Measurements from ENCODE around the gene RASL12.
"Not testable (repeated sequence)": the region's sequence is repeated elsewhere in the genome, so short reads cannot be mapped to it uniquely, and the experiment has no call there.

The RASL12 gene

GRCh38 chr15:65094294-65094995 is 26.7 kb upstream of the RASL12 start:
- no peak for TF ChIP-seq CTCF (IDR thresholded peaks at IDR 0.05)
- Histone ChIP-seq H3K4me3 (ENCODE audit: low read depth in 1 of 2, low read length in 1 of 2) (no peak overlapping the region), H3K9me3 (no peaks in the 10 kb centered on the region), H3K27me3 (no peaks in the 10 kb centered on the region), H3K4me1 (ENCODE audit: control insufficient read depth in 1 of 2, insufficient read depth in 1 of 2, low read depth in 1 of 2, low read length in 1 of 2) (no peaks in the 10 kb centered on the region), H3K36me3 (peaks cover 19% of the 10 kb centered on the region), H3K27ac (no peak overlapping the region)

GRCh38 chr15:65093793-65094170 is 26.0 kb upstream of the RASL12 start:
- H3K27me3 ChIP-seq; H3K9me3 ChIP-seq; H3K27ac ChIP-seq; H3K4me3 ChIP-seq (ENCODE audit: low read depth in 1 of 2, low read length in 1 of 2); H3K4me1 ChIP-seq (ENCODE audit: control insufficient read depth in 1 of 2, insufficient read depth in 1 of 2, low read depth in 1 of 2, low read length in 1 of 2): not testable (repeated sequence)
- H3K36me3 ChIP-seq: peaks cover 12% of the 10 kb centered on the region

- no peak for TF ChIP-seq CTCF (IDR thresholded peaks at IDR 0.05)
These were observed 25.4 kb upstream of the RASL12 start for GRCh38 chr15:65092911-65093792.

GRCh38 chr15:65091946-65092770 is 24.4 kb upstream of the RASL12 start:
- Histone ChIP-seq H3K9me3 (no peaks in the 10 kb centered on the region), H3K27ac (no peak overlapping the region), H3K36me3 (no peaks in the 10 kb centered on the region), H3K4me3 (ENCODE audit: low read depth in 1 of 2, low read length in 1 of 2) (no peak overlapping the region), H3K27me3 (peaks cover 1% of the 10 kb centered on the region), H3K4me1 (ENCODE audit: control insufficient read depth in 1 of 2, insufficient read depth in 1 of 2, low read depth in 1 of 2, low read length in 1 of 2) (no peaks in the 10 kb centered on the region)
- TF ChIP-seq CTCF (IDR thresholded peaks at IDR 0.05): no peak

More at GRCh38 chr15:65092911-65093792, 25.4 kb upstream of the RASL12 start:
- Histone ChIP-seq H3K4me1 (ENCODE audit: control insufficient read depth in 1 of 2, insufficient read depth in 1 of 2, low read depth in 1 of 2, low read length in 1 of 2) (no peaks in the 10 kb centered on the region), H3K4me3 (ENCODE audit: low read depth in 1 of 2, low read length in 1 of 2) (no peak overlapping the region), H3K9me3 (no peaks in the 10 kb centered on the region), H3K27ac (no peak overlapping the region), H3K36me3 (peaks cover 8% of the 10 kb centered on the region), H3K27me3 (no peaks in the 10 kb centered on the region)

- Histone ChIP-seq H3K27me3 (peaks cover 15% of the 10 kb centered on the region), H3K27ac (no peak overlapping the region), H3K9me3 (no peaks in the 10 kb centered on the region), H3K36me3 (no peaks in the 10 kb centered on the region), H3K4me1 (ENCODE audit: control insufficient read depth in 1 of 2, insufficient read depth in 1 of 2, low read depth in 1 of 2, low read length in 1 of 2) (no peaks in the 10 kb centered on the region), H3K4me3 (ENCODE audit: low read depth in 1 of 2, low read length in 1 of 2) (no peak overlapping the region)
- no peak for TF ChIP-seq CTCF (IDR thresholded peaks at IDR 0.05)
These were observed 21.5 kb upstream of the RASL12 start for GRCh38 chr15:65089206-65089824.

Measured in neutrophil (primary cell).